ENCODE results near the gene HSPA1B.
"Not testable (repeated sequence)": the region's sequence is repeated elsewhere in the genome, so short reads cannot be mapped to it uniquely, and the experiment has no call there.

Gene HSPA1B

DNA sequence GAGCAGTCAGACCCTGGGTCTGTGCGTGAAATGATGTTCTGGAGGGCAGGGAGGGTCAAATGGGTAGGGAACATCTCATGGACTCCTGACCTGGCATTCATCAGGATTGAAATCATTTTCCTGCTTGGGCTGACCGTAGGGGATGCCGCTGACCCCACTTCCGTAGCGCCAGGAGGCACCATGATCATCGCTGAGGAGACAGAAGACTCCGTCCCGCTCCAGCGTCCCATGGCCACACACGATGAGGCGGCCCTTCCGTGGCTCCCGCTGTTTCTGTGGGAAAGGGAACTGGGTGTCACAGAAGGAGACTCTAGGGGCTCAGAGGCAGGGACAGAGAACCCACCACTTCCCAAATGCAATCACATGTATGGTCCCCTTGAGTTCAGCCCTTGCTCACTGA lies 32.8 kb downstream of the HSPA1B start:
- no peak for DNase-seq (ENCODE audit: low read depth)

DNA sequence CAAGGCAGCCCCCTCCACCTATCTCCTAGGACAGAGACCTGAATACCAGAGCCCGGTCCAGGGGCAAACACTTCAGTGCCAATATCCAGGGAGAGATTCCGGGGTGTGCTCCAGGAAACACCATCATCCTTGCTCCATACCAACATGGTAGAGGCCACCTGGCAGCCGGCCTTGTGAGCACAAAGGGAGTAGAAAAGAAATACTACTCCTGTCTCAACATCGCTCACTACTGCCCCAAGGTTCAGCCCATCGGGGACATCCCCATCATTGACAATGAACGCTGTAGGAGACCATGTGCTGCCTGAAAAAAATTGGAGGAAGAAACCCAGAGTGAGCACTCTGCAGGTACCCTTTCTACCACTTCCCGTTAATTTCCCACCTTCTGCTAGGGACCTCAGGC lies 33.6 kb downstream of the HSPA1B start:
- no peak for DNase-seq (ENCODE audit: low read depth)

DNA sequence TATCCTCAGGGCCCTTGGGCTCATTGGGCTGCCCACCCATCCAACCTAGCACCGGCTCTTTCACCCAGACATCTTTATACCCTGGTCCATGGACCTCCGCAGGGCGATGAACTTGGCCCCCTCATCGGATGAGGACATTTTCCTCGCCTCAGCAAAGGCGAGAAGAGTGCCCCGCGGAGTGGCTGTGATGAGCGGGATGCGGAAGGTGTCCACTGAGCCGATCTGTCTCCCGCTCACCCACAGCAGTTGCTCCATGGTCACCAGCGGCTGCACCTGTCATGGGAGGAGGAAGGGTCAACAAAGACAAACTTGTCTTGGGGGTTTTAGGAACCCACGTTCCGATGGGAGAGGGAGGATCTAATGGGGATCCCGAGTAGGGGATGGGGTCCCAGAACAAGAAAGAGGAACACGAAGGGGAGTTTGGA lies 34.4 kb downstream of the HSPA1B start:
- DNase-seq (ENCODE audit: low read depth): no peak

DNA sequence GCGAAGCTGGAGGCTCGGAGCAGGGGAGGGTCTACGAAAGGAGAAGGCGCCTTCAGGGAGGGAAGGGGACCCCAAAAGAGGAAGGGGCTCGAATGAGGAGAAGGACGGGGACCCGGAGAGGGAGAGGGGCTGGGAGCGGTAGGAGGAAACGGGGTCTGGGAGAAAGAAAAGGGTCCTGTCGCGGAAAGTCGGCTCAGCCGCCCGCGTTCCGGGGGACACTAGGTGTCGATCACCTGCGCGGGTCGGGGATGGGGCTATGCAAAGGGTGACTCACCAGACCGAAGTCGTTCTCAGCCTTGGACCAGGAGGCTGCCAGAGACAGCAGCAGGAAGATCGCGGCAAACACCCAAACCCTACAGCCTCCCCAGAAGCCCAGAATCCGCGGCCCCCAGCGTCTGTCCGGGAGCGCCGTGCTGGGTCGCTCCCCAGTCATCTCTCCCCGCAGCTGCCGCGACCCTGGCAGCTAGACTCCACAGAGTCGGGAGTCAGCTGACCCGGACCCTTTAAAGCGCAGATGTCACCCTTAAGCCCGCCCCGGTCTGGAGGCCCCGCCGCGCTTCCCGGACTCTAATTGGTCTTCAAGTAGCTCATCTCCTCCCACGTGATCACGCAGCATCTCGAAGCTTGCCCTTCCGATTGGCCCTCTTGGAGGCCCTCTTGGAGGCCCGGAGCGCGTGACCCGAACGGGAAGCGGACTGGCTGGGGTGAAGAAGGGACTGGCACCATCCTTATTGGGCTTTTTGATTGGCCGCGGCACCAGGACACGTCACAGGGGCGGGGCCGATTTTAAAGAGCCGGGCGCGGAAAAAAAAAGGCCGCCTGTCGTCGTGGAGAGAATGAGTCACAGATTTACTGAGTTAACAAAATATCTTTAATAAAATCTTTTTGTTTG lies 35.1 kb downstream of the HSPA1B start, which contains the start of gene NEU1:
Gene NEU1, minus strand, starts transcription at position 478 of the 892 bp plus-strand sequence. Its CDS starts 45 bp downstream, at position 433.
- peak; percentile 97 for DNase-seq (ENCODE audit: low read depth)

DNA sequence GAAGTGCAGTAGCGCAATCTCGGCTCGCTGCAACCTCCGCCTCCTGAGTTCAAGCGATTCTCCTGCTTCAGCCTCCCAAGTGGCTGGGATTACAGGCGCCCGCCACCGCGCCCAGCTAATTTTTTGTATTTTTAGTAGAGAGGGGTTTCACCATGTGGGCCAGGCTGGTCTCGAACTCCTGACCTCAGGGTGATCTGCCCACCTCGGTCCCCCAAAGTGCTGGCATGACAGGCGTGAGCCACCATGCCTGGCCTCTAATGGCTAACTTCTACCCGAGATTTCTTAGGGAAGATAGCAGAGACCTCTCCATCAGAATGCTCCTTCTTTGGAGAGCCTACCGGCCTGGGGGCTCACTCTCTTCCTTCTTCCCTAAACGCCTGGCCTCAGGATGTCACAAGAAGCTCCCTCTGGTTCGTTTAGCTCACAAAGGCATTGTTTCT lies 36.6 kb downstream of the HSPA1B start:
- not testable (repeated sequence) for DNase-seq (ENCODE audit: low read depth)

DNA sequence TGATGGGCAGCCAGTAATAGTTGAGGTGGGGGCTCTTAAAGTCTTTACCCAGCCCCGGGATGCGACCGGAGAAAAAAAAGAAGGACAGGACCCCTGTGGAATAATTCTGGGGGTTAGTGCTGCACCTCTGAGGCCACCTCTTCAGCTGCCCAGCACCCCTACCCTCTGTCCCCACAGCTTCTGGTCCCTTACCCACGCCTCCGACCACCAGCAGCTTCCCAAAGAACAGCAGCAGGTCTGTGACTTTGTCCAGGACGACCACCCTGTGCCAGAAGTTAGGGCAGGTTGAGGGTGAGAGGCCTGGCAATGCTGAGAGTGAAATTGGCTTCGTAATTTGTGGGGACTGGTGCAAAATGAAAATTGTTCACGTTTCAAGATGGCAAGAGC lies 37.3 kb downstream of the HSPA1B start:
- DNase-seq (ENCODE audit: low read depth): no peak

DNA sequence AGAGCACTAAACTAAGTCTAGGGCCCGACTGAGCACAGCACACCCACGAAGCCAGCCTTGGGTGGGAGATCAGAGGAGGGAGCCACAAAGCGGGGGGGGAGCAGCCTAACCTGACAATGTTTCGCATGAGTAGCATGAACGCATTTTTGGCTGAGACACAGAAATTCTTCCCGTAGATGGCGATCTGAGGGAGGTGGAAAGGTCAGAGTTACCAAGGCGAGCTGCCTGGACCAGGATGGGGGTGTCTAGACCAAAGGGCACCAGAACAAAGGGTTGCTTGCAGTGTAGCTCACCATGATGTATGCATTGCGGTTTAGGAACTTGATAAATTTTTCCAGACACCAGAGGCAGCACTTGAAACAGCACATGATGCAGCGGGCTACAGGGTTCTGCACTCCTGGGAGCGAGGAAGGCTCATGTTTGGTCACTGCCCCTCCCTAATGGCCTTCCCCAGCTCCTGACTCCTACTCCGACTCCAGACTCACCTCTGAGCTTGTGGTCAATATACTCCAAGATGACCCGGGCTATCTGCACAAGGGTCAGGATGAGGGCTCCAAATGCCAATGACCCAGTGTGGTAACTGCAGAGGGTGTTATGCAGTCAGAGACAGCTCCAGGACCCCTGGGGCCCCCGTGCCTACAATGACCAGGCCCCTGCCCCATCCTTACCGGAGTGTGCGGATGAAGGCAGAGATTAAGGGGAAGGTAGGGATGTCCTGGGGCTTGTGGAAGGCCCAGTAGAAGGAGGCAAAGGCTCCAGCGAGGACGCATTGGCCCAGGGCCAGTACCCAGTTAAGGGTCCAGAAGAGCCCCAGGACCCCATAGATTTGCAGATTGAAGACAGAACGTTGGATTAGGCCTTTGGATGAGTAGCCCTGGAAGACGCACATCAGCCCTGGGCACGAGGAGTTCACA lies 37.9 kb downstream of the HSPA1B start:
- DNase-seq (ENCODE audit: low read depth): no peak

DNA sequence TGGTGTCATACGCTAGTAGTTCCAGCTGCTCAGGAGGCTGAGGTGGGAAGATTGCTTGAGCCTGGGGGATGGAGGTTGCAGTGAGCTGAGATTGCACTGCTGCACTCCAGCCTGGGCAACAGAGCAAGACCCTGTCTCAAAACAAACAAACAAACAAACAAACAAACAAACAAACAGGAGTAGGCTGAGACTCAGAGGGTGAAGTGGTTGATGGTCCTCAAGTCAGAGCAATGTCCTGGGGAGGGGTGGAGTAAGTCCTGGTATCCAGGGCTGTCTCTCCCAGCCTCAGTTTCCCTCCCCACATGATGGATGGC lies 41.1 kb downstream of the HSPA1B start:
- DNase-seq (ENCODE audit: low read depth): not testable (repeated sequence)

DNA sequence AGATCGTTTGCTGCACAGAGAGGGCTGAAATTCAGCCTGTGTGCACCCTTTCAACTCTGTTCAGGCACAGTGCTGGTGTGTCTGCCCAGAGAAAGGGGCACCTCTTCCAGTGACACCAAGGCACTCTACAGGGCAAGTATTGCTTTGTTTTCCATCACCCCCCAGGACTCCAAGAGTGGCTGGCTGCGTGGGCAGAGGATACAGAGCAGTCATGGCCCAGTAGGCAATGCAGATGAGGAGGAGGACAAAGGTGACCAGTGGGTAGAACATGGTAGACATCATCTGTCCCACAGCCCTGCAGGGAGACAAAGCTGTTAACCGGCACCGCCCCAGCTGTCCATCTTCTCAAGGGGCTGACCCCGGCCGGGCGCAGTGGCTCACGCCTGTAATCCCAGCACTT lies 41.8 kb downstream of the HSPA1B start:
- DNase-seq (ENCODE audit: low read depth): no peak

DNA sequence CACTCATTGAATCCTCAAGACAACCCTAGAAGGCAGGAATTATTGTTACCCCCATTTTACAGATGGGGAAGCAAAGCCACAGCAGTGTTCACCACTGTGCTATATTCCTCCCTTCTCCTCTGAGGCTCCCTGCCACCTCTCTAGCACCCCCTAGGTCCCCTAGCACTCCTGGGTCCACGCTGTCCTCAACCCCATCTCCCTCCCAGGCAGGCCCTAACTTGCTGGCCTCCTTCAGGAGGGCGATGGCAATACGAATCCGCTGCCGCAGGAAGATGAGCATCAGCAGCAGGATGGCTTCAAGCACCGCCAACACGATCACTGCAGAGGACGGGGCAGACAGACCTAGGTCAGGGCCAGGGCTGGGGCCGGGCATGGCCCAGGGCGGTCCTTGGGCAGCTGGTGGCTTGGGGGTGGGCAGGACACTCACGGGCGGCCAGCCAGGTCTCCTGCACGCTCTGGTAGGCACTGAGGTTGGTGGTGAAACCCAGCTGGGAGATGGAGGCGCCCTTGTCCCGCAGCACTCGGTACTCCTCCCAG lies 42.9 kb downstream of the HSPA1B start:
- DNase-seq (ENCODE audit: low read depth): no peak

DNA sequence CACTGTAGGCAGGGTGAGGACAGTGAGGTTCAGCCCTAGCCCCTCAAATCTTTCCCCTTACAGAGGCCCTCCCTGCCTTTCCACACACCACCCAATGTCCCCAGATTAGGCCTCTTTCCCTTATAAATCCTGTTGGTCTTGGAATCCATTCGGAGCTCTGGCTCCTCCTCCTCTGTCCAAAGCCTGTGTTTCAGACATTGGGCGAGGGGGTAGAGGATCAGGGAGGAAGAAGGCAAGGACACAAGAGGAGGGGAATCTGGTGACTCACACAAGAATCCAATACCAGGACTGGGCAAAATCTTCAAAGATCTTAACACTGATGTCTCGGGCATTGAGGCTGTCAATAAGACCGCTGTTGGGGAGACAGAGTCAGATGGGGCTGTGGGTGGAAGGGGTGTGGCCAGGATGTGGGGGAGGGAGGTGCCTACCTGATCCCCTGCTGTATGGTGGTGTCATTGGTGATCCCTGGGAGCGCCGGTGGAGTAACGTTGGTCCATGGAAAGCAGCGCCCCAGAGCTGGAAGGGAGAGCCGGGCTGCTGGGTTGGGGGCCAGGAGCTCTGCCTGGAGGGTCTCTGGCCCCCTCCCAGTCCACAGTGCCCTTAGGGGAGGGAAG lies 43.6 kb downstream of the HSPA1B start:
- DNase-seq (ENCODE audit: low read depth): no peak

DNA sequence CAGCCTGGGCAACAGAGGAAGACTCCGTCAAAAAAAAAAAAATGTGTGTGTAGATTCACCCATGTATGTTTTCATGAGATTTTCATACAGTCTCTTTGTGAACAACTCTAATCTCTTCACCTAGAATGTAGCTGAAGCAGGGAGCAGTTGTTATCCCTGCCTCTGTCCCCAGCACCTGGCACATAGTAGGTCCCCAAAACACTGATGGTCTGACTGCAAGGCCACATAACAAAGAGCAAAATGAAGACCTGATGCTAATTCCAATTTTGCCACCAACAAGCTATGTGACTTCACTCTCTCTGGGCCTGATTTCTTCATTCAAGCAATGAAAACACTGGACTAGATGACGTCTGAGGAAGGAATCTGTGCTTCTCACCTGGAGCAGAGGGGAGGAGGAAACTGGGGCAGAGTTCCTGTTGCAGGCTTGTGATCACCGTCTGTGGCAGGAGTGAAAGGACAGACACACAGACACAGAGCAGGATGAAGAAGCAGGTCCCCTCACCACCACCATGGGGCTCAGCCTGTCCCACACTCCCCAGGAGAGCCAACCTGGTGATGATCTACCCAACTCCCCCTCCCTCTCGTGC lies 46.6 kb downstream of the HSPA1B start:
- DNase-seq (ENCODE audit: low read depth): no peak

DNA sequence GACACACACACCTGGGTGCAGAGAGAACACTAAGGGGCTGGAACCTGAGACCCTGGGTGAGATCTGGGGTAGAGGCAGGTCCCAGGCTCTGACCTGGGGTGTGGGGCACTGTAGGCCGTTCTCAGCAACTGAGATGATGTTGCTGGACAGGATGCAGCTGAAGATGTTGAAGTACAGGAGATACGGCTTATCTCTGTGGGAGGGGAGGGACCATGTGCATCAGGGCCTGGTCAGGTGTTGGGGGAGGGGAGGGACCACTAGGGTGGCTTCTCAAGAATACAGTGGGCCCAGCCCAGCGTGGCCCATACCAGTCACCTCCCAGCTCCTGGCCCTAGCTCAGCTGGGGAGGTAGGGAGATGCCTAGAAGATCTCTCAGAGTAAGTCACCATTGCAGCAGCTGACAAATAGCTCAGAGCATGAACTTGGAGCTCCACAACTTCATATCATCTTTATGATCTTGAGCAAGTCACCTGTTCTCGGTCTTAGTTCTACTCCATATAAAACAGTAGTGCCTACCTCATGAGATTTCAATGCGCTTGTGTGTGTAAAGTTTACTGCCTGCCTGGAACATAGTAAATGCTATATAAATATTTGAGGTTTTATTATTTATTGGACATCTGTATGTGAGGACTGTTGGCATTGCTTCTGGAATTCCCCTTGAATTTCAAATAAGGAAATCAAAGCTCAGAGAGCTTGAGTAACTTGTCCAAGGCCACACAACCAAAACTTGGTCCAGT lies 47.5 kb downstream of the HSPA1B start:
- no peak for DNase-seq (ENCODE audit: low read depth)

DNA sequence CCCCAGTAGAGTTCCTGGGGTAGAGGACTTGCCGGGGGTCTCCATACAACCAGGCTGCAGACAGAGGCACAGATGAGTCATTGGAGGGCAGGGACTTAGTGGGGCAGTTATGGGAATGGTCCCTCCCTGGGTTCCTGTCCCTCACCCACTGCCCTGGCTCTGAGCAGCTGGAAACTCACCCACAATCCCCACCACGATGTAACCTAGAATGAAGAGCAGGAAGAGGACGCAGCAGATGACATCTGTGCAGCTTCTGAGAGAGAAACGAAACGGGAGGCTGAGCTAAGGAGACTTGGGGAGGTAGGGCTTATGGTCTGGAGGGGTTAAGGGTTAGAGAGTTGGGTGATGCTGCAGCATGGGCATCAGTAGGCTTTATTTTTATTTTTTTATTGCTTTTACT lies 48.3 kb downstream of the HSPA1B start:
- DNase-seq (ENCODE audit: low read depth): no peak

DNA sequence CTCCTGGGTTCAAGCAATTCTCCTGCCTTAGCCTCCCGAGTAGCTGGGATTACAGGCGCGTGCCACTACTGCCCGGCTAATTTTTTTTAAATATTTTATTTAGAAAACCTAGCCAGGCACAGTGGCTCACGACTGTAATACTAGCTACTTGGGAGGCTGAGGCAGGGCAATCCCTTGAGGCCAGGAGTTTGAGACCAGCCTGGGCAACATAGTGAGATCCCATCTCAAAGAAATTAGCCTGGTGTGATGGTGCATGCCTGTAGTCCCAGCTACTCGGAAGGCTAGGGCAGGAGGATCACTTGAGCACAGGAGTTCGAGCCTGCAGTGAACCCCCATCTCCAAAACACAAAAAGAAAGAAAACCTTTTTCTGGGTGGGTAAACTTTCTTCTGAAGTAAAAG lies 48.8 kb downstream of the HSPA1B start:
- no peak for DNase-seq (ENCODE audit: low read depth)

DNA sequence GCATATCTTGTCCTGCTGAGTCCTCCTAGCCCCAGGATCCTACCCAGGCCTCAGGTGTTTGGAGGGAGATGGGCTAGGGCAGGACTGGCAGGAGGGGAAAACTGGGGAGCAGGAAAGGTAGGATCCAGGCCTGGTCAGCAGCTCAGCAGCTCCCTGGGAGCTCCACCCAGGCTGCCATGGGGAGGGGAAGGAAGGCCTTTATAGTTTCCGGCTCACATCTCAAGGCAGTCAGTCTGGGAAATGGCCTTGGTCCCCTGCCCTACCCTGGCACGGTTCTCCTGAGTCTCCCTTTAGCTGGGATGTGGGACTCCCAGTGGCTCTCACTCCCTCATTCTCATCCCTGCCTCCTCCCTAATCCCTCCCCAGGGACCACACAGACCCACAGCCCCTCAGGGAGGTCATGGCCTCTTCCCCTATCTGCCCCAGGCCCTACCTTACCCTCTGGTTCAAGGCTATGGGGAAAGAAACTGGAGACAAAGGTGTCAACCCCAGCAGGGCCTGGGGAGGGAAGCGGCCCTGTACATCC lies 49.6 kb downstream of the HSPA1B start:
- no peak for DNase-seq (ENCODE audit: low read depth)

DNA sequence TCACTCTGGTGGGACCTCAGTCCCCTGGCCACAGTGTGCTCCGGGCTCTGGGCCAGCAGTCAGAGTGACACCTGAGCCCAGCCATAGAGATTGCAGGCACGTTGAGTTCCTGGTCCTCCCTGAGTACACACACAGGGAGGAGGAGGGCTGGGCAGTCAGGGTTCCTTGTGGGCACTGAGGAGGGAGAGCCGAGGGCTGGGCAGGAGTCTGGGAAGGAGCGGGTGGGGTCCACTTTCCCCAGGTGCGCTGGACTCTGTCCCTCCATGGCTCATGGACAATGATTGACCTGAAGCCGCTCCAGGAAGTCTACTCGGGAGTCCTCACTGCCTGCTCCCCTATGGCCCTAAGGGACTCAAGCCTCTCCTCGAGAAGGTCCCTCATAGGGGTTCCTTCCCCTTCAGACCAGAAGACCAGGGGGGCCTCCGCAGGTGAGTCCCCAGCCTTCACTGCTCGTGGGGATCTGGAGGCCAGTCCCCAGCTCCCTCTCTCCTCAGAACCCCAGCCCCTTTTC lies 50.2 kb downstream of the HSPA1B start:
- no peak for DNase-seq (ENCODE audit: low read depth)

DNA sequence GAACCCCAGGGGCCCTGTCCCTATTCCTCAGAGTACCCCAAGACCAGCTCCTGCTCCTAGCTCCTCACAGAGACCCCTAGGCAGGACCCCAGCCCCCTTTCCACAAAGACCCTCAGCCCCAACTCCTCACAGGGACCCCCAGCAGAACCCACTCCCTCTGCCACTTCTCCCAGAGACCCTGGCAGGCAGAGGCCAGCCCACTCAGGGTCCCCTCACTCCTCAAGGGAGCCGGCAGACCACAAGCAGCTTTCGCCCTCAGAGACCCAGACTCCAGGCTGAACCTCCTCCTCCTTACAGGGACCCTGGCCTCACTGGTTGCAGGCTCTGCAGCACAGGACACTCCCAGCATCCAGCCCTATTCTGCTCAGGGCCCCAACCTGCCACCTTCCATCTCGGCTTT lies 50.7 kb downstream of the HSPA1B start:
- no peak for DNase-seq (ENCODE audit: low read depth)

DNA sequence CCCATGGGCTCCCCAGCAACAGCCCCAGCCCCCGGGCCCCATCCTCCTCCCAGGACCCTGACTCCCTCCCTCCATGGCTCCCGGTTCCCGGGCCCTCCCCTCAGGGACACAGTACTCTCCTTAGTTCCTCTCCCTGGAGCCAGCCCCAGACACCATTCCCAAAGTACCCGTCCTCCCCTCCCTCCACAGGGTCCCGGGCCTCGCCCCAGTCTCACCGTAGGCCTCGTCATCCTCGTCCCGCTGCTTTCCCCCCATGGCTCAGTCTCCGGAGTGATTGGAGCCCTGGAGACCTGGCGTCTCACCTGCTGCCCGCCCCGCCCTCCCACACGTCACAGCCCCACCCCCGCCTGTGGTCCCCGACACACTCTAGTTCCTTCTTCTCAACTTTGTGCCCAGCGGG lies 51.2 kb downstream of the HSPA1B start, which contains the start of gene SLC44A4:
Gene SLC44A4, minus strand, starts transcription at position 272 of the 400 bp plus-strand sequence. Its CDS starts 17 bp downstream, at position 255.
- no peak for DNase-seq (ENCODE audit: low read depth)

DNA sequence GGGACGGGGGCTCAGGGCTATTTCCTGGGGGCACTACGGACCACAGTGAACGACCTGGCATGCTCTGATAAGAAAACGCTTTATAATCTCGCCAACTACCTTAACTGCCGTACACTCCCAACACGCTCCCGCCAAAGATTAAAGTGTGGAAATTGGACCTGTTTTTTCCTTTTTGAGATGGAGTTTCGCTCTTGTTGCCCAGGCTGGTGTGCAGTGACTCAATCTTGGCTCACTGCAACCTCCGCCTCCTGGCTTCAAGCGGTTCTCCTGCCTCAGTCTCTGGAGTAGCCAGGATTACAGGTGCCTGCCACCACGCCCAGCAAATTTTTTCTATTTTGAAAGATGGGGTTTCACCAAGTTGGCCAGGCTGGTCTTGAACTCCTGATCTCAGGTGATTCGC lies 51.6 kb downstream of the HSPA1B start:
- DNase-seq (ENCODE audit: low read depth): no peak

Measured in activated T-cell treated with anti-CD3 and anti-CD28 coated beads for 1 hour (primary cell).